ENCODE measurements around the gene CD27.
"Not testable (repeated sequence)": the region's sequence is repeated elsewhere in the genome, so short reads cannot be mapped to it uniquely, and the experiment has no call there.

CD27 gene

GRCh38 chr12:6461401-6462233, 16.9 kb downstream of the CD27 start:
- DNase-seq = peak; percentile 82 to 89 (median 85)

- DNase-seq = peak; percentile 83 to 93 (median 89)
Observed at GRCh38 chr12:6462234-6462995, 17.7 kb downstream of the CD27 start.

GRCh38 chr12:6463216-6463615, 18.5 kb downstream of the CD27 start:
- DNase-seq = no peak

DNA sequence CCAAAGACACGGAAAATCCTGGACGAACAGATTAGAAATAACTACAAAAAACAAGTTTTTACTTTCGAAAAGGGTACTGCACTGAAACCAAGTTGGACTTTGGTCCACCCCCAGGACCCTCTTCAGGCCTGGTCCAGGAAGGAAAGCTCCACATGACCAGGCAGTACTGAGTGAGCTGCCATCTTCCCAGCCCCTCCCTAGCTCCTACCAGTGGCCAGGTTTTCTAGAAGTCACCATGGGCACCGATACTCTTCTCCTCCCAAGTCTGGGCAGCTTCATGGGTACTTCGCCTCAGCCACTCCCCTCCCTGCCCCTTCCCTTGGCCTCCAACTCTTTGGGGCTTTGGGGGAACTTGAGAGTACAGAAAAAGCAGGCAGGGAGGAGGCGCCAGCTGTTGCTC, 19.1 kb downstream of the CD27 start:
- no peak for DNase-seq

- DNase-seq = no peak
Observed at GRCh38 chr12:6464531-6464930, 19.8 kb downstream of the CD27 start.

GRCh38 chr12:6465467-6466183, 20.9 kb downstream of the CD27 start:
- peak; percentile 81 to 84 (median 83) for DNase-seq

GRCh38 chr12:6466184-6466573, 21.4 kb downstream of the CD27 start:
- no peak for DNase-seq

DNA sequence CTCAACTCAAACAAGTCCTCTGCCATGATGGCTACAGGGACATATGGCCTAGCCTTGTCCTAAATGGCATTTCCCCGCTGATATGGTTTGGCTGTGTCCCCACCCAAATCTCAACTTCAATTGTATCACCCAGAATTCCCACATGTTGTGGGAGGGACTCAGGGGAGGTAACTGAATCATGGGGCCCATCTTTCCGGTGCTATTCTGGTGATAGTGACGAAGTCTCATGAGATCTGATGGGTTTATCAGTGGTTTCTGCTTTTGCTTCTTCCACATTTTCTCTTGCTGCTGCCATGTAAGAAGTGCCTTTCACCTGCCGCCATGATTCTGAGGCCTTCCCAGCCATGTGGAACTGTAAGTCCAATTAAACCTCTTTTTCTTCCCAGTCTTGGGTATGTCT, 22.0 kb downstream of the CD27 start:
- DNase-seq = peak in 1 of 3 donors; percentile 21

DNA sequence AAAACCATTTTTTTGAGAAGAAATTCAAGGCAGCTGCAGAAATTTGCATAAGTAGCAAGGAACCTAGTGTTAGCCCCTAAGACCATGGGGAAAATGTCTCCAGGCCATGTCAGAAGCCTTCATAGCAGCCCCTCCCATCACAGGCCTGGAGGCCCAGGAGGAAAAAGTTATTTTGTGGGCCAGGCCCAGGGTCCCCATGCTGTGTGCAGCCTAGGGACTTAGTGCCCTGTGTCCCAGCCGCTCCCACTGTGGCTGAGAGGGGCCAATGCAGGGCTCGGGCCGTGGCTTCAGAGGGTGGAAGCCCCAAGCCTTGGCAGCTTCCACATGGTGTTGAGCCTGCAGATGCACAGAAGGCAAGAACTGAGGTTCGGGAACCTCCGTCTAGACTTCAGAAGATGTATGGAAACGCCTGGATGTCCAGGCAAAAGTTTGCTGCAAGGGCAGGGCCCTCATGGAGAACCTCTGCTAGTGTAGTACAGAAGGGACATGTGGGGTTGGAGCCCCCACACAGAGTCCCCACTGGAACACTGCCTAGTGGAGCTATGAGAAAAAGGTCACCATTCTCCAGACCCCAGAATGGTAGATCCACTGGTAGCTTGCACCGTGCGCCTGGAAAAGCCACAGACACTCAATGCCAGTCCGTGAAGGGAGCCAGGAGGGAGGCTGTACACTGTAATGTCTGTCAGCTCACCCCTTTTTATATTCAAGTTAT, 23.0 kb downstream of the CD27 start:
- not testable (repeated sequence) for DNase-seq

GRCh38 chr12:6468283-6468575, 23.5 kb downstream of the CD27 start:
- DNase-seq = peak; percentile 28 to 58 (median 42)

DNA sequence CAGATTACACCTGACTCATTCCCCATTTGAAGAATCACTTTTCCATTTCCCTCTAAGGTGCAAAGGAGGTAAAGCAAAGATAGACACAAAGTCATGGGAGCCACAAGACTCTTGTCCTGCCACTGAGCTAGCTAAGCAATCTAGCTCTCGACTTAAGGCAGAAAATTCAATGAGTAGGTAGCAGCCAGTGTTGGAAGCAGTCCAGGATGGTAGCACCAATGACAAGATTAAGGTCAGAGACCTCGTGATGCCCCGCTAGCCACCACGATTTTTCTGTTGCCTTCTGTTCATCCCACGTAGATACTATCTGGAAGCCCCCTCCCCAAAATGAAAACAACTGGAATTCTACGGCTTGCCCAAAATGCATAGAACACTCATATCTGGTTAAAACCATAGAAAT, 24.3 kb downstream of the CD27 start:
- no peak for DNase-seq

GRCh38 chr12:6469609-6470374, 25.0 kb downstream of the CD27 start:
- DNase-seq = no peak

DNA sequence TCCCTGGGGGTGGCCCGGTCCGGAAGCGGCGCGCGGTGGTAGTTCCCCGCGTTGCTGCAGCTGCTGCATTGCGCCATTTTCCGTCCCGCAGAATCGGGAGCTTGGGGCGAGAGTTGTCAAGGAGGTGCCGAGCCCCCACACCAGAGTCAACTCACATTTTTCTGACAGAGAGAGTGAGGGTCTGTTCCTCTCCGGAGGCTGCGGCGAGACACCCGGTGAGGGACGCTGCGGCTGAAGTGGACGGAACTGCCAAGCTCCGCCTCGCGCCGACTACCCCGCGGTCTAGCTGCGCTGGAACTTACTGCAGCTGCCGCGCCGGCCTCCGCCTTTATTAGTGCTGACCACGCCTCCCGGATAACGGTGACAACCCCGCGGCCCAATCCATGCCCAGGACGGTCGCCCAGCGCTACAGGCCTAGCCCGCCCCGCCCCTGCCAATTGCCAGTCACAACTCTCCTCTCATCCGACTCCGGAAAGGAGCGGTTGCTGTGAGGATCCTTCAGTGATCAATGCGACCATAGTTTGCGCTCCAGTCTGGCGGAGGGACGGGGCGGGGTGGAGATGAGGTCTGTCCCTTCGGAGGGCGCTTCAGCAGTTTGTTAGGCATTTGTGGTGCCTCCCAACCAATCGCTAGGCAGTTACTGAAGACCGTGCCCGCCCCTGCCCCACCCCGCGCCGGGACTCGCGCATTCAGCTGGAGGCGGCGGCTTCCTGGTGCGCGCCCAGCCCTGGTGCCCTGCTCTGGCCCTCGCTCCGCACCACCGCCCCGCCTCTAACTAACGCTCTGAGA, 25.8 kb downstream of the CD27 start, which contains the start of gene VAMP1:
Gene VAMP1 (minus strand): TSS at position 303 of the 789 bp plus-strand sequence. CDS start 146 bp downstream, at position 157.
- DNase-seq = peak; percentile 95 to 98 (median 98)

DNA sequence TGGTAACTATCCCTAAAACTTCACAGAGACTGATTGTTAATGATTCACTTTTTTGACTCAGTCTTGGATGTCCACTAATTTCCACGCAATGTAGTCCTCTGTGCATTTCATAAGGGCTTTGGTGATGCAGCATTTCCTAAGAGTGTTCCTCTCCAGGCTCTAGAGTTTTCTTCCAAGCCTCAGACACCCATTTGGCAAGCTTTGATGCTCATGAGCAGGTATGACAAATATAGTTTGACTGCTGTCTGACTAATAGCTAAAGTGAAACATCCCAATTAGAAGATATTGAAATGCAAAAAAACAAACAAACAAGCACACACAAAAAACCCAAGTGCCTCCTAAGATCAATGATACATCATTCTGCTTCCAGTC, 27.2 kb downstream of the CD27 start:
- DNase-seq = peak; percentile 45 to 75 (median 68)

DNA sequence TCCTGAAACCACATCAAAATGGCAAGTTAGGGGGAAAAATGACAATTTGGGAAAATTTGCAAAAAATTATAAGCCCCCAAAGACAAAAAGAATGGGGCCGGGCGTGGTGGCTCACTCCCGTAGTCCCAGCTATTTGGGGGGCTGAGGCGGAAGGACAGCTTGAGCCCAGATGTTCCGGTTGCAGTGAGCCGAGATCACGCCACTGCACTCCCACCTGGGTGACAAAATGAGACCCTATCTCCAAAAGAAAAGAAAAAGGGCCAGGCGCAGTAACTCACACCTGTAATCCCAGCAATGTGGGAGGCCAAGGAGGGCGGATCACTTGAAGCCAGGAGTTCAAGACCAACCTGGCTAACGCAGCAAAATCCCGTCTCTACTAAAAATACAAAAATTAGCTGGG, 27.7 kb downstream of the CD27 start:
- no peak for DNase-seq

GRCh38 chr12:6475233-6475975, 30.6 kb downstream of the CD27 start:
- DNase-seq = not testable (repeated sequence)

DNA sequence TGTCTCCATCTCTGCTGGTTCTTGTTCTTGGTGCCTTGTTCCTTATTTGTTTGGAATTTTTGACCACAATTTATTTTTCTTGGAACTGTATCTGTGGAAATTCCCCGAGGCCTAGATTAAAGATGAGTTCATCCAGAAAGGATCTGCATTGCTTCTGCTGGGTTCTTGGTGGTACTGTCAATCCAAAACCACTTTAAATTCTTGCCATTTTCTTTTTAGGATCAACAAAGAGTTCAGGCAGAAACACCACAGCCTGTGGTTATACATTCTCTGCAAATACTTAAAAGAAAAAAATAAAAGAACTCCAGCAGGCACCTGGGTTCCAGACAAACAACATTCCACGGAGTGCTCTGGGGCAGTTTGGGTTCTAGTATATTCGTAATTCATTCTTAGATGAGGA, 31.7 kb downstream of the CD27 start:
- DNase-seq = peak; percentile 26 to 30 (median 29)

- not testable (repeated sequence) for DNase-seq
Observed at GRCh38 chr12:6477601-6478377, 33.0 kb downstream of the CD27 start.

- no peak for DNase-seq
Observed at GRCh38 chr12:6478416-6478815, 33.7 kb downstream of the CD27 start.

DNA sequence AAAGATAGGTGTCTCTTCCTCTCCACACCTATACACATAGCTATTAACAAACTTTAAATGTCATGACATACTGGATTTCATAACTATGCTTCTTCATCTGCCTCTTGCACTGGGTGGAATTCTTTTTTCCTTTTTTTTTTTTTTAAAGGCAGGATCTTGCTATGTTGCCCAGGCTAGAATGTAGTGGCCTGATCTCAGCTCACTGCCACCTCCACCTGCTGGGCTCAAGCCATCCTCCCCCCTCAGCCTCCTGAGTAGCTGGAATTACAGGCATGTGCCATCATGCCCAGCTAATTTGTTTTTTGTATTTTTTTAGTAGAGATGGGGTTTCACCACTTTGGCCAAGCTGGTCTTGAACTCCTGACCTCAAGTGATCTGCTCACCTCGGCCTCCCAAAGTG, 43.5 kb downstream of the CD27 start:
- DNase-seq = no peak
